ENCODE results near the gene BEX4. TPM values are rescaled to one million over a fixed set of nuclear protein-coding genes. Genes with fewer than 3 reads are reported as not detected.
A peak's percentile ranks its signal among the peaks of the same experiment; 100 is the strongest.

The BEX4 gene
- total and polyA plus RNA-seq, 9 of the 15 experiments (the other 6 are each of a cell fraction or from before 2014, with no cell fraction given), result 74.6 to 399 (median 154) TPM

DNA sequence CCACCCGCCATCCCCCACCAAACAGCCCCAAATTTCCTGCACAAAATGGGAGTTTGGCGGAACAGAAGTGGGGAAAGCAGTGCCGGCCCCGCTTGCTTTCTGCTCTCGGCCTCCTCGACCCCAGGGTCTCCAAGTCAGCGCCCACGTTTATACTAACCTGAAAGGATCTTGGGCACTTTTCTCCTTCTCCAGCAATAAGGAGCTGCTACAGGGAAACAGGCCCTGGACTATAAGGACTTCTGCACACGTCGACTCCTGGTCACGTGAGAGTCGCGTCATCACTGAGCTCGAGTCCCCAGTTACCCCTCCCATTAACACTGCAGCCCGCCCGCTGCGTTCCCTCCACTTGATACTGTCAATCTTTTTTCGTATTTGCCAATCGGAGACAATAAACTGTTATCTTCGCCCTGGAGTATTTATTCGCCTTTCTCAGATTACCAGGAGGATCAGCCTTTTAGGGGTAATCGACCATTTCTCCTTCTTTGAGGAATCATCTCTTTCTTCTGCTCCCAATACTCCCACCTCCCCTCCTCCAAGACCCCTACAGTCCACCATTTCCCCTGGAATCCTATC is 40.1 kb downstream of the BEX4 start, which contains the start of gene TCEAL8 (continued):
- TF ChIP-seq, protein P1, sequence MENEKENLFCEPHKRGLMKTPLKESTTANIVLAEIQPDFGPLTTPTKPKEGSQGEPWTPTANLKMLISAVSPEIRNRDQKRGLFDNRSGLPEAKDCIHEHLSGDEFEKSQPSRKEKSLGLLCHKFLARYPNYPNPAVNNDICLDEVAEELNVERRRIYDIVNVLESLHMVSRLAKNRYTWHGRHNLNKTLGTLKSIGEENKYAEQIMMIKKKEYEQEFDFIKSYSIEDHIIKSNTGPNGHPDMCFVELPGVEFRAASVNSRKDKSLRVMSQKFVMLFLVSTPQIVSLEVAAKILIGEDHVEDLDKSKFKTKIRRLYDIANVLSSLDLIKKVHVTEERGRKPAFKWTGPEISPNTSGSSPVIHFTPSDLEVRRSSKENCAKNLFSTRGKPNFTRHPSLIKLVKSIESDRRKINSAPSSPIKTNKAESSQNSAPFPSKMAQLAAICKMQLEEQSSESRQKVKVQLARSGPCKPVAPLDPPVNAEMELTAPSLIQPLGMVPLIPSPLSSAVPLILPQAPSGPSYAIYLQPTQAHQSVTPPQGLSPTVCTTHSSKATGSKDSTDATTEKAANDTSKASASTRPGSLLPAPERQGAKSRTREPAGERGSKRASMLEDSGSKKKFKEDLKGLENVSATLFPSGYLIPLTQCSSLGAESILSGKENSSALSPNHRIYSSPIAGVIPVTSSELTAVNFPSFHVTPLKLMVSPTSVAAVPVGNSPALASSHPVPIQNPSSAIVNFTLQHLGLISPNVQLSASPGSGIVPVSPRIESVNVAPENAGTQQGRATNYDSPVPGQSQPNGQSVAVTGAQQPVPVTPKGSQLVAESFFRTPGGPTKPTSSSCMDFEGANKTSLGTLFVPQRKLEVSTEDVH (IDR thresholded peaks at IDR 0.05; ENCODE audit: low read depth, partially characterized antibody), result no peak
- no peak for TF ChIP-seq DACH1 (IDR thresholded peaks at IDR 0.05; ENCODE audit: partially characterized antibody)
- TF ChIP-seq POLR2AphosphoS5 (IDR thresholded peaks at IDR 0.05; ENCODE audit: control insufficient read depth, insufficient read depth, low read depth, low read length), result peak; percentile 37; the same call in 1 of the 2 replicates
- no peak for TF ChIP-seq TRIM28 (IDR thresholded peaks at IDR 0.05)
- TF ChIP-seq, protein P2, sequence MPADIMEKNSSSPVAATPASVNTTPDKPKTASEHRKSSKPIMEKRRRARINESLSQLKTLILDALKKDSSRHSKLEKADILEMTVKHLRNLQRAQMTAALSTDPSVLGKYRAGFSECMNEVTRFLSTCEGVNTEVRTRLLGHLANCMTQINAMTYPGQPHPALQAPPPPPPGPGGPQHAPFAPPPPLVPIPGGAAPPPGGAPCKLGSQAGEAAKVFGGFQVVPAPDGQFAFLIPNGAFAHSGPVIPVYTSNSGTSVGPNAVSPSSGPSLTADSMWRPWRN (IDR thresholded peaks at IDR 0.05; ENCODE audit: low read depth), result no peak
- TF ChIP-seq ZNF830 (CRISPR knock-in tag; IDR thresholded peaks at IDR 0.05), result no peak
- no peak for TF ChIP-seq SREBF2 (CRISPR knock-in tag; IDR thresholded peaks at IDR 0.05)
- TF ChIP-seq RBM15 (IDR thresholded peaks at IDR 0.05; ENCODE audit: insufficient read depth, low read length), result no peak
- TF ChIP-seq, protein P3, sequence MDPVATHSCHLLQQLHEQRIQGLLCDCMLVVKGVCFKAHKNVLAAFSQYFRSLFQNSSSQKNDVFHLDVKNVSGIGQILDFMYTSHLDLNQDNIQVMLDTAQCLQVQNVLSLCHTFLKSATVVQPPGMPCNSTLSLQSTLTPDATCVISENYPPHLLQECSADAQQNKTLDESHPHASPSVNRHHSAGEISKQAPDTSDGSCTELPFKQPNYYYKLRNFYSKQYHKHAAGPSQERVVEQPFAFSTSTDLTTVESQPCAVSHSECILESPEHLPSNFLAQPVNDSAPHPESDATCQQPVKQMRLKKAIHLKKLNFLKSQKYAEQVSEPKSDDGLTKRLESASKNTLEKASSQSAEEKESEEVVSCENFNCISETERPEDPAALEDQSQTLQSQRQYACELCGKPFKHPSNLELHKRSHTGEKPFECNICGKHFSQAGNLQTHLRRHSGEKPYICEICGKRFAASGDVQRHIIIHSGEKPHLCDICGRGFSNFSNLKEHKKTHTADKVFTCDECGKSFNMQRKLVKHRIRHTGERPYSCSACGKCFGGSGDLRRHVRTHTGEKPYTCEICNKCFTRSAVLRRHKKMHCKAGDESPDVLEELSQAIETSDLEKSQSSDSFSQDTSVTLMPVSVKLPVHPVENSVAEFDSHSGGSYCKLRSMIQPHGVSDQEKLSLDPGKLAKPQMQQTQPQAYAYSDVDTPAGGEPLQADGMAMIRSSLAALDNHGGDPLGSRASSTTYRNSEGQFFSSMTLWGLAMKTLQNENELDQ (CRISPR knock-in tag; IDR thresholded peaks at IDR 0.05; ENCODE audit: borderline replicate concordance), result no peak
- no peak for TF ChIP-seq THRAP3 (IDR thresholded peaks at IDR 0.05; ENCODE audit: borderline replicate concordance)
- TF ChIP-seq YBX1 (IDR thresholded peaks at IDR 0.05), result no peak
- TF ChIP-seq TAF7 (tag; IDR thresholded peaks at IDR 0.05), result no peak
- TF ChIP-seq SMARCC2 (IDR thresholded peaks at IDR 0.05; ENCODE audit: low read depth), result no peak
- TF ChIP-seq MAZ (CRISPR knock-in tag; conservative IDR thresholded peaks at IDR 0.05 in 1 of 2, IDR thresholded peaks at IDR 0.05 in 1 of 2), result peak in 1 of 2 experiments; percentile 52; a peak in 1 of 4 replicates

All from K562 (cell line).